ENCODE results near the gene STRN4.

GRCh38 chr19:46741447-46741846, 4.8 kb downstream of the STRN4 start:
- TF ChIP-seq, protein P1, sequence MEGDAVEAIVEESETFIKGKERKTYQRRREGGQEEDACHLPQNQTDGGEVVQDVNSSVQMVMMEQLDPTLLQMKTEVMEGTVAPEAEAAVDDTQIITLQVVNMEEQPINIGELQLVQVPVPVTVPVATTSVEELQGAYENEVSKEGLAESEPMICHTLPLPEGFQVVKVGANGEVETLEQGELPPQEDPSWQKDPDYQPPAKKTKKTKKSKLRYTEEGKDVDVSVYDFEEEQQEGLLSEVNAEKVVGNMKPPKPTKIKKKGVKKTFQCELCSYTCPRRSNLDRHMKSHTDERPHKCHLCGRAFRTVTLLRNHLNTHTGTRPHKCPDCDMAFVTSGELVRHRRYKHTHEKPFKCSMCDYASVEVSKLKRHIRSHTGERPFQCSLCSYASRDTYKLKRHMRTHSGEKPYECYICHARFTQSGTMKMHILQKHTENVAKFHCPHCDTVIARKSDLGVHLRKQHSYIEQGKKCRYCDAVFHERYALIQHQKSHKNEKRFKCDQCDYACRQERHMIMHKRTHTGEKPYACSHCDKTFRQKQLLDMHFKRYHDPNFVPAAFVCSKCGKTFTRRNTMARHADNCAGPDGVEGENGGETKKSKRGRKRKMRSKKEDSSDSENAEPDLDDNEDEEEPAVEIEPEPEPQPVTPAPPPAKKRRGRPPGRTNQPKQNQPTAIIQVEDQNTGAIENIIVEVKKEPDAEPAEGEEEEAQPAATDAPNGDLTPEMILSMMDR (conservative IDR thresholded peaks at IDR 0.05; ENCODE audit: low read depth, low read length) = no peak
- no peak for TF ChIP-seq EZH2 (IDR thresholded peaks at IDR 0.05; ENCODE audit: borderline replicate concordance, low read depth, low read length, poor library complexity, severe bottlenecking)

All from A673 (cell line).